GM20000 (cell line): Measurements from ENCODE around the gene IKZF2.

ENCODE experiments used
- DNase-seq: peaks from one replicate; pipeline ENCODE4 v3.0.0; 2012; ENCODE audit warnings: low spot score
- CTCF ChIP-seq: IDR thresholded peaks from 2 replicates; pipeline ENCODE4 v1.5.1; 2012; ENCODE audit warnings: mild to moderate bottlenecking, control low read depth; ENCODE audit errors: extremely low read depth, missing control alignments

IKZF2 gene

GRCh38 chr2:213085538-213085937, 65.9 kb downstream of the IKZF2 start:
- TF ChIP-seq CTCF = no peak
- DNase-seq = no peak

DNA sequence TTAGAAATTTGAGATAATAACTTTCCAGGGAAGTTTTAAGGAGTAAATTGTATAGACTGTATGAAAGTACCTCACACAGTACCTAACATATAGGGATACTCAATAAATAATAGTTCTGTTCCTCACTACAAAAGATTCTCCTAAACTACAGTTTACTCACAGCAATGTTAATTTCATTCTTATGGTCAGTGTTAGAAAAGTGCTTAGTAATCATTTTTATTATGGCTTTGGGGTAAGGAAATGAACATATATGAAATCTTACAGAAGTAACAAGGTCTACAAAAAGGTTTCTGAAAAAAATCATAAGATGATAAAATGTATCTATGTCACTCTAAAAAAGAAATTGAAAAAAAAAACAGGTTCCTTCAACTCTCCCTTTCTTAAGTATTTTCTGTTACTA, 67.2 kb downstream of the IKZF2 start:
- DNase-seq = no peak
- TF ChIP-seq CTCF = no peak

- no peak for DNase-seq
- TF ChIP-seq CTCF = no peak
These were observed 70.3 kb downstream of the IKZF2 start for GRCh38 chr2:213080969-213081617.

DNA sequence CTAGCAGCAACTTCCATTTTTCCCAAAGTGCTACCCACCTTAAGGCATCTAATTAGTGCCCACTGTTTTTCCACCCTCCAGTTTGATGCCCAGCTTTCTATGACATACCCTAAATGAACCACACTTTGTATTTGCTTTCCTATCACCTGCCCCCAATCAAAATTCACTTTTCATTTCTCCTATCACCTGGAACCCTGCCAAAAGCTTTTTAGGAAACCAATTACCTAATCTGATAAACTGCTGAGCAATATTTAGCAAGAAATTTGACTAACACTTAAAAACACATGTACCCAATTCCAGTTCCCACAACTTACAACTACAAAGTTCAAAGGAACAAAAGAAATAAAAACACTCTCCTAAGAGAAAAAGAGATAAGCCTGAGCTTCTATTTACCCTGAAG, 71.7 kb downstream of the IKZF2 start:
- TF ChIP-seq CTCF = no peak
- DNase-seq = no peak

- no peak for DNase-seq
- no peak for TF ChIP-seq CTCF
These were observed 72.7 kb downstream of the IKZF2 start for GRCh38 chr2:213078686-213079085.

GRCh38 chr2:213069531-213069930, 81.9 kb downstream of the IKZF2 start:
- DNase-seq = no peak
- TF ChIP-seq CTCF = no peak

- no peak for DNase-seq
- no peak for TF ChIP-seq CTCF
These were observed 82.6 kb downstream of the IKZF2 start for GRCh38 chr2:213068676-213069359.
